NCI-H446 treated with DMSO at 0.1 percent for 48 hours (cell line): Measurements from ENCODE around the gene ACBD6.
"Not testable (repeated sequence)": the region's sequence is repeated elsewhere in the genome, so short reads cannot be mapped to it uniquely, and the experiment has no call there.

Experiments
- DNase-seq: peaks from one replicate; lab custom pipeline; 2025; lab: John Stamatoyannopoulos, UW

The ACBD6 gene, protein sequence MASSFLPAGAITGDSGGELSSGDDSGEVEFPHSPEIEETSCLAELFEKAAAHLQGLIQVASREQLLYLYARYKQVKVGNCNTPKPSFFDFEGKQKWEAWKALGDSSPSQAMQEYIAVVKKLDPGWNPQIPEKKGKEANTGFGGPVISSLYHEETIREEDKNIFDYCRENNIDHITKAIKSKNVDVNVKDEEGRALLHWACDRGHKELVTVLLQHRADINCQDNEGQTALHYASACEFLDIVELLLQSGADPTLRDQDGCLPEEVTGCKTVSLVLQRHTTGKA

DNA sequence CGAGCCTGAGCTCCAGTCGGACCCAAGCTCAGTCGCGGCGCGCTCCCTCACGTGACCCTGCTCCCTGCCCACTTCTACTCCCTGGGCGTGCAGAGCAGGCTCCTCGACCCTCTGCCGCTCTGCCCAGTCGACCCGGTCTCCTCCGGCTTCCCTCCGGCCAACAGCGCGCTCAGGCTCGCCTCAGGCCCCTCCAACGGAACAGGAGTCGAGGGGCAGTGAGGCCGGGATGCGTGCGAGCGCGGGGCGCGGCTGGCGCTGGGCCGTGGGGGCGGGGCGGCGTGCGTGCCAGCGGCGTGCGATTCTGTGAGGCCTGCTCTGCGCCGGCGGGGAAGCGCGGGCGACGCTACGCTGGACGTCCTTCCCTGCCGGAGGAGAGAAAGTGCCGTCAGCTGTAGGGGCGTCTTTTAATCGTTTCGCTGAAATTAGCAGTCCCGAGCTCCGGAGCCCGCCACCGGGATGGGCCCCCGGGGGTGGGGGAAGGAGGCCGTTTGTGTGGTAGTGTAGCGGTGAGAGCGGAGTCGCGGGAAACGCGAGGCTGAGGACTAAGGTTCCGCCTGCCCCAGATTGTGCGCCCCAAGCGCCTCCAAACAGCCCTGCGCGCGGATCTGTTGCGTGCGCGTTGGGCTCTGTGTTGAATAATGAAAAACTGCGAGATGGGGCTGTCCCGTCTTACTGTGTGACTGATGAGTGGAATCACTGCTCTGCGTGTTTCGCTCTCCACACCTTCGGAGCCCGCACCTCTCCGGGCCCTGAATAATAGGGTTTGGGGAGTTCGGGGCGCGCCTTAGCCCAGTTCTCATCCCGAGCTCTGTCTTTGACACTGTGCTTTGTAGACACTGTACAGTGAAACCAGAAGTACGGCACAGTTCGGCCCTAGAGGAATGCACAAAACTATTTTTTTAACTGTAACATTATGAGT lies at the start of gene ACBD6:
Gene ACBD6, minus strand, starts transcription at position 217 of the 919 bp plus-strand sequence. CDS start 311 bp downstream, outside the sequence.
- DNase-seq, result peak; percentile 79

DNA sequence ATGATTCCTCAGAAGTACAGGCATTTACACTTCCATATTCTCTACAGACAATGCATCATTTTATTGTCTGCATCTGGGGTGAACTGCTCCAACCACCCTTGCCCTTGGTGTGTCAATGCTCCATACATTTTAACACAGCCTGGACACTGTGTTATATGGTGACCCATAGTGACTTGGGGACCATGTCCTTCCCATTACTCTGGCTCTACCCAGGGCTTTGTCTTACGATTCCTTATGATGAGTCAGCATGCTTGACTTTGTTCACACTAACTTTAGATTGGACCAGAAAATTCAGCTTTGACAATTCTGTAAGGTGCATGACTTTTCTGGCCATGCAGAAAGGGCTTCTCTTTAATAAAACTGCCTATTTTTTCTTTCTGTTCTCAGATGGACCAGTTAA lies 49.6 kb upstream of the ACBD6 start:
- DNase-seq, result no peak

DNA sequence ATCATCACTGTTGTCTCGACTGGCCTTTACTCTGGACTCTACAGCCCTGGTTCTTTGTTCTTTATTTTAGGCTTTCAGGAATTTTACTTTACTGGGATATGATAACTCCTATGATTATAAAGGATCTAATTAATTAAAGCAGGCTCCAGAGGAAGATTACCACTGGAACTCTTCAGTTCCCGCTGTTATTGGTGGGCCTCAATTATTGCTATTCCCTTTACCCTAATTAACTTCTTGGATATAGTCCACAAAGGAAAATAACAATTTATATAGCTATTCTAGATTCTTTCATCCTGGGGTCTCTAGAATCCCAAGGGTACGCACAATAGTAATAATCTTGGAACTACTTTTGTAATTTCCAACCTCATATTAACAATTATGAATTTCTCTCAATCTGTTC lies 47.9 kb upstream of the ACBD6 start:
- DNase-seq, result no peak

DNA sequence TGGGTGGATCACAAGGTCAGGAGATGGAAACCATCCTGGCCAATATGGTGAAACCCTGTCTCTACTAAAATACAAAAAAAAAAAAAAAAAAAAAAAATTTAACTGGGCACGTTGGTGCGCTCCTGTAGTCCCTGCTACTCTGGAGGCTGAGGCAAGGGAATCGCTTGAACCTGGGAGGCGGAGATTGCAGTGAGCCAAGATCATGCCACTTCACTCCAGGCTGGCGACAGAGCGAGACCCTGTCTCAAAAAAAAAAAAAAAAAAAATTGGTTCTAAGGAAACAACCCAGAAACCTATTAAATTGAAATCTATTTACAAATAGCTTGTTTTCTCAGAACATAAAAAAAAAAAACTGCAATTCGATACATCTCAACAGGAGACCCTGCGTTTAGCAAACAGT lies 47.4 kb upstream of the ACBD6 start:
- DNase-seq, result not testable (repeated sequence)

DNA sequence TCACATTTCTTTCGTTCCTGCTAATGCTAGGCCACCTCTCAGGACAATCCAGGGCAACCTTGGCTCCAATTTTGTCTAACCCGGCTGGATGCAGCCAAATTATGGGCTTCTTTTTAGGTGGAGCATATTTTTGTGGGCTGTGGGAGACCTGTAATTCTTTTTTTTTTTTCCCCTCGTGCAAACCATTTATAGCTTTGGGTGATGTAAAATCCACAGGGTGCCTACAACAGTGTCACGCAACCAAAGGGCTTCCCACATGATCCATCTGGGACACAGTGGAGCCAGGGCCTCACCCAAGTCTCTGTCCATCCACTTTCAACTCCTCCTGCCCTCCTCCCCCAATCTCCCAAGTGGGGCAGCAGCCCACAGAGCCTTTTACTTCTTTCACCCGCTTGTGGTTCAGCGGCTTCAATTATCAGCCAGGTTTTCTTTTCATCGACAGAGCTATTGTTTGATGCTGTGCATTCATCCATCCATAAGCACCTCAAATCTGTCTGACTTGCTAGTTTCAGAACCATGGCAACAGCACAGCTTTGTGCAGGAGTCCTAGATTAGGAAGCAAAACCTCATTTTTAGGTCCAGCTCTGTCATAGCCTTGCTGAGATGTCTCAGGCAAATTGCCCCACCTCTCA lies 46.4 kb upstream of the ACBD6 start:
- DNase-seq, result no peak

DNA sequence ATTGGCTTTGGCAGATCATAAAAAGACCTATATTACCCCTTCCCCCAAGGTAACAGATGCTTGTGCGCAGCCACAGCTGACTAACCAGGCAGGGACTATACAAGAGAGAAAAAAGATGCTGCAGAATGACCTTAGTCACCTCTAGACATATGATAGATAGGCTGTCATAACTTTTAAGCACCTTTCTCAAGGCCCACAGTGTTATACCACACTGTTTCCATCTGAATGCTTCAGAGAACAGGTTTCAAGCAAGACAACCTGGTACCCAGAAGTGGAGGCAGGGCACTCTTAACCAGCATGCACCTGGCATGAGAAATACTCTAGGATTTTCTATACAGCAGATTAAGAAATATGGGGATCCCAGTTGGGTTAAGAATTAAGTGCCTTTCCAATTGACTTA lies 43.6 kb upstream of the ACBD6 start:
- no peak for DNase-seq

DNA sequence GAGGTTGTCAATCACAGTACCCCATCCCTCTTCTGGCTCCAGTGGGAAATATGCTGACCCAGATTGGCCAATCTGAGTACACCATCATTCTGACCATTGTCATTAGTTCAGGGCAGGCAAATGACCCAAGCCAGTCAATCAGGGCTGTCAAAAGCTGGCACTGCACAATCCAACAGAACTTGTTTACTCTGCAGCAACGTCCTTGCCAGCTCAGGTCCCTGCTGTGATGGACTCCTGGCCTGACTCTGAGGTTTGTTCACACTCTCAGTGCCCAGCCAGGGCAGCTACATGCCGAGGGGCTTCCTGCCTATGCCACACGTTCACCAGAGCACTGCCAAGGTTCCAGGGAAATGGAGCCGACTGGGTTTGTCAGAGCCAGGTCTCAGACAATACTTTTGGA lies 41.7 kb upstream of the ACBD6 start:
- peak; percentile 35 for DNase-seq

DNA sequence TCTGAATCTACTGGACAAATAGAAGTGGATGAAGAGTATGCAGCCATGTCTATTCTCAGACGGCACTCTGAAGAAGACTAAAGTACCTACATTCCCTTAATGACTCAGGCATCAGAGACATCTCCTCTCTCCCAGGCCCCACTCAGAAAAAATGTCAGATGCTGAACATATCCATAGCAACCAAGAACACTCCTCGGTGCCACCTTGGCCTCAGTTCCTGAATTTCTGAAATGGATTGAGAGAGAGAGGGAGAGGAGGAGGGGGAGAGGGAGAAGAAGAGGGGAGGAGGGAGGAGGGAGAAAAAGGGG lies 40.4 kb upstream of the ACBD6 start:
- peak; percentile 44 for DNase-seq

DNA sequence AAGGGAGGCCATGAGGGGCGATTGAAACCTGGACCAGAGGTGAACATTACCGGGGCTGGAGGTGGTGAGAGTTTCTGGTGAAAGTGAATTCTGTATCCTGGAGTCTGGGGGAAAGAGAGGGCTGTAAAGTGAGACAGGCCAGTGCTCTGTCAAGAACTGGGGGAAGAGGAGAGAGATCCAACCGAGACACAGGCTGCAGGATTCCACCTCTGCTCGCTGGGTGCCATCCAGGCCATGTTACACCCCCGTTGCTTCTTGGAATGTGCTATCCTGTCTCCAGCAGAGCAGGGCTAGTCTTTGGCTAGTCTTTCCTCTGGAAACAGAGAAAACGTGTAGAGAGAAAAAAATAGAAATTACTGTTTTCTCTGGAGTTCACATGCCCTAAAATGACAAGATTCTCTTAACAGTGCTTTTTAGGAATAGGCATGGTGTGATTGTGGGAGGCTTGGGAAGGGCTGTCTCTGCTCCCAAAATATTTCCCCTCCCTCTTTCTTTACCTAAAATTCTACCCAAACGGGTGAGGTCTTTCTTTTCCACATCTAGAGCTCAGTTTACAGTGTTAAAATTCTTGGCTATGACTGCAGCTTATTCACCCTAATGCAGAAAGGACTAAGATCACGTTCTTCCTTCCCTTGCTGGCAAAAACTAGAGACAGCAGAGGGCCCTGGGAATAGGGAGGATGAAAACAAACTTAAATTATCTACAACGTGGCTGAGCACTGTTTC lies 39.9 kb upstream of the ACBD6 start:
- peak; percentile 49 for DNase-seq

DNA sequence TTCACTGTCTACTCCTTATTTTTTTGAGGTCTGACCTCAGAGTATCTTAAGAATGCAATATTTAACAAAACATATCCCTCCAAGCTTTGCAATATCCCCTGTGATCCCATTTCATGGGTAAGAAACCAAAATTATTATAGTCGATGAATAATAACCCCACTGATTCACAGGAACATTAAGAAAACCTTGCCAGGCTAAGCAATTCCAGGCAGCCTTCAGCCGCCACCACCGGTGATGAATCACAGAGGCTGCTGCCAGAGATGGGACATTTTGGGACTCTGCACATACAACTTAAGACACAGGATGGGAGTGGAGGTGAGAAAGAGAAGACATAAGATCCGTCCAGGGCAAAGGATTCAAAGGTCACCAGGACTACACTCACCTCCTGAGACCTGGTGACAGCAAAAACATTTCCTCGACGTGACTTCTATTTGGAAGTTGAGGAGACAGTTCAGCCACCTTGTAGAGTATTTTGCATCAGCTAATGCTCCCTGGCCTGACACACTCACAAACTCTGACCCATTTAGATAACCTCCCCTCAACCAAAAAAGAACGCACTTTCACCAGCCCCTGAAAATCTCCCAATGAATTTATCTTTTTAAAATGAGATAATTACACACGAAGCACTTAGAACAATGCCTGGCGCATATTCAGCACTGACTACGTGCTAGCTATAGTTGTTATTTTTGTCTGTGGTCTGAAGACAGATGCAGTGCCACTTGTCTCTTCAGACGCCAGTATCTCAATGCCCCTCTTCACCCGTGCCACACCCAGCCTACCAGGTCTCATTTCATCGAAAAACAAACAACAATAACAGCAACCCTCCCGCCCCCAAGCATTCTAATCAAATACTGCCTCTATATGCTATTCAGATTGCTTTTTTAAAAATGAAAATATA lies 38.6 kb upstream of the ACBD6 start:
- DNase-seq, result no peak

DNA sequence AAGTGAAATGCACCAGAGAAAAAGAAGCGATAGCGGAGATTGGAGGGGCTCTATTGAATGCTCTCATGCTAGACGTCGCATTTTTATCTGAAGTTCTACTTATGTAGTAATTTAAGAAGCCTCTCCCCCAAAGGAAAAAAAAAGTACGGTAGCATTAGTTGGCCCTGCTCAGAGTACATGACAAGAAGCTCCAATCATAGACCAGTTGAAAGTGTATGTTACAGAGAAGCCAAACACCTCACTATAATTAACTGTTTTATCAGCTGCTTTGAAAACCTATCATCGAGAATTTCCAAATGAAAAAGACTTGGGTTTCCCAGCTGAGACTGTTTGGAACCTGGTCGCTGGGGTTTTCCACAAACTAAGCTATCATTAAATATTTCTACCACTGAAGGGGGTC lies 36.8 kb upstream of the ACBD6 start:
- DNase-seq, result no peak

DNA sequence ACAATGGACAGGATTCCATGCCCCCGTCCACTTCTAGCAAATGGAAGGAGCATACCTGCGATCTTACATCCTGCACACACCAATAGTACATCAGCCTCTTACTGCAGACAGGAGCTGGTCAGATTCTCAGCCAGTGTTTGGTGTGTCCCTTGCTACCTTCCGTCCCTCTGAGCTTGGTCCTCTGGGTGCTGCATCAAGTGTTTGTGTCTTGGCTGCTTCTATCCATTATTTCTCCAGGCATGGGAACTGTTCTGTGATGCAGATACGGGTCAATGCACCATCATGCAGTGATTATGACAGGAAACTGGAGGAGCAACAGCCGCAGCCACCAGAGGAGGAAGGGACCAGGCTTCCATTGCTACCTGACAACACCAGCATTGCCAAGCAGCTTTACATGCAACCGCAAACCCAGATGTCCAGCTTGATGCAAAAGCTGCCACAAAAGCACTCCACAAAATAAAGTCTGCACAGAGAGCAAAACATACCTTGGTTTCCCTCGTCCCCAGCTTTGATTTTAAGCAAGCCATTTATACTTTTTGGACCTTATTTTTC lies 34.5 kb upstream of the ACBD6 start:
- no peak for DNase-seq

DNA sequence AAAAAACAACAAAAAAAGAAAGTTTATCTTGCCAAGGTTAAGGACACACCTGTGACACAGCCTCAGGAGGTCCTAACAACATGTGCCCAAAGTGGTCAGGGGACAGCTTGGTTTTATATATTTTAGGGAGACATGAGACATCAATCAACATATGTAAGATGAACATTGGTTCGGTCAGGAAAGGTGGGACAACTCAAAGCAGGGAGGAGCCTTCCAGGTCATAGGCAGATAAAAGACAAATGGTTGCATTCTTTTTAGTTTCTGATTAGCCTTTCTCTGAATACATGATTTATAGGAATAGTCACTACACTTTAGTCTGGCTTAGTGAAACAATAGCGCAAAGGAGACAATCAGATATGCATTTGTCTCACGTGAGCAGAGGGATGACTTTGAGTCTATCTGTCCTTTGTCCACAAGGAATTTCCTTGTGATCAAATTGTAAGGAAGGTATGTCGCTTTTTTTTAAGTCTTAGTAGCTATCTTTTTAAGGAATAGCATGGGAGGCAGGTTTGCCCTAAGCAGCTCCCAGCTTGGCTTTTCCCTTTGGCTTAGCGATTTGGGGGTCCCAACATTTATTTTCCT lies 33.1 kb upstream of the ACBD6 start:
- DNase-seq, result no peak

DNA sequence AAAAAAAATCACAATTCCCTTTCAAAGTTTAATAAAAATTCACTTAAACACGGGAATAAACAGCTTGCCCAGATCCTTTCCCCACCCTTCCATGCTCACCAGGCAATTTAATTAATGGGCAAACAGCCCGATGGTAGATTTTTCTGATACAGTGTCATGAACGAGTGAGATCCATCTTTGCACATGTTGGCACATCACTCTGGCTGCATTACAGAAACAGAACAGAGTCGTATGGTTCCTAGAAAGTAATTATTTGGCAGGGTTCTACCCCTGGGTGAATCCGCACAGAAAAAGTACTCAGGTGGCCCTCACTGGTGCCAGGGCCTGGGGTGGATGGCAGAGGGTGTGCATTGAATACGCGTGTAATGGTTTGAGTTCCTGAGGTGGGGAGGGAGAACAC lies 31.8 kb upstream of the ACBD6 start:
- DNase-seq, result peak; percentile 94

DNA sequence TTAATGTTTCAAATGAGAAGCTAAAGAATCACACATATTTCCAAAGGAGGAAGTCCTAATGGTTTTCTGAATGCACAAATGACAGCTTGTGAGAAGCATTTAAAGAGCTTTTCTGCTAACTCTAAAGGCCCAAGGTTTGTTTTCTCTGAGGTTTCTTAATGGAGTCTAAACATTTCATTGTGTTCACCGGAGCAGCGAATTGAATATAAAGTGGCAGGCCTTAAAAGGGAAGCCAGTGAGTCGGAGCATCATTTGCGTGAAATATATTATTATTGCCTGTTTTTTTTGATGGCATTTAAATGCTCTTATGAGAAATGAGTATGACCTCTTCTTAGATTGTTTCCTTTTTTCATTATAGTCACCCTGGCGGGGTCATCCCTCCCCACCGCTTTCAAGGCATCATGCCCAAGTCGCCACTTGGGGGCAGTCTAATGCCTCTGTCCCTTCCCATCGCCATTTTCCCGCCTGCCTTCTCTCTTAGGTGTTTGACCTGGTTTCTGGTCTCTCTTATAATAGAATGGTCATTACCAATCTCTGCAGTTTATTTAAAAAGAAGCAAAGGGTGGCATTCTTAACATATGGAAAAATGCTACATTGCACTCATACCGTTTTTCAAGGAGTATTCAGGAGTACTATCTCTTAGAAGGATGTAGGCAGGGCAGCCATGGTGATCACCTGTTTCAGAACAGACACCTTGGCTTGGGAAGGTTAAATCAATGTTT lies 31.1 kb upstream of the ACBD6 start:
- peak; percentile 36 for DNase-seq

DNA sequence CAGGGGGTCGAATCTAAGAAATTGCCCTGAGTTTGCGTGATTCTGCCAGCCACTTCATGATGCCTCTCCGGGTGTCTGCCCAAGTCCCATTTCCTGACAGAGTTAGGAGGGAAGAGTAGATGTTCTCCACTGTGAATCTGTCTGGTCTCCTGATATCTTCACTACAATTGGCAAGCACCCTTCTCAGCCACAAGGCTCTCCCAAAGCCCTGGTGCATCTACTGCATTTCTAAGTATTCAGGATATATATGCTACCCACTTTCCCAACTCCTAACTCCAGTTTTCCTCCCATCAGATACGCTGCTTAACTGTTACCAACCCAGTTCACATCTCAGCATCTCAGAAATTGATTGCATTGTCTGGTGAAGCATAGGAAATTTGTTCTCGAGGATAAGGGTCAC lies 30.5 kb upstream of the ACBD6 start:
- DNase-seq, result no peak

DNA sequence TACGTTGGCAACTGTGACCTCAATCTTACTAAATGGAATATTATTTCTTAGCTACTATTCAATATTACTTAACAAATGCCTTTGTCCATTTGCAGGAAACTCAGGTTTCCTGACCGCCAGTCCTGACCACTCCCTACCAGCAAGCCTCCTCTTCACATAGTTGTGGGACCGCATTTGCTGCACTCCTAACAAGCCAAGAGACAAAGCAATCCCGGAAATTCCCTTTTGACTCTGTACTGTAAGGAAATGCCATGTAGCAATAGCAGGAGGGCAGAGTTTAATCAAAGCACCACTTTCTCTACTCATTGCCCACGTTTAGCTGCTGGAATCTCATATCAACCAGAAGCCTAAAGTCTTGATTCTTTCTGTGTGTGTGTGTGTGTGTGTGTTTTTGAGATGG lies 28.1 kb upstream of the ACBD6 start:
- DNase-seq, result no peak

DNA sequence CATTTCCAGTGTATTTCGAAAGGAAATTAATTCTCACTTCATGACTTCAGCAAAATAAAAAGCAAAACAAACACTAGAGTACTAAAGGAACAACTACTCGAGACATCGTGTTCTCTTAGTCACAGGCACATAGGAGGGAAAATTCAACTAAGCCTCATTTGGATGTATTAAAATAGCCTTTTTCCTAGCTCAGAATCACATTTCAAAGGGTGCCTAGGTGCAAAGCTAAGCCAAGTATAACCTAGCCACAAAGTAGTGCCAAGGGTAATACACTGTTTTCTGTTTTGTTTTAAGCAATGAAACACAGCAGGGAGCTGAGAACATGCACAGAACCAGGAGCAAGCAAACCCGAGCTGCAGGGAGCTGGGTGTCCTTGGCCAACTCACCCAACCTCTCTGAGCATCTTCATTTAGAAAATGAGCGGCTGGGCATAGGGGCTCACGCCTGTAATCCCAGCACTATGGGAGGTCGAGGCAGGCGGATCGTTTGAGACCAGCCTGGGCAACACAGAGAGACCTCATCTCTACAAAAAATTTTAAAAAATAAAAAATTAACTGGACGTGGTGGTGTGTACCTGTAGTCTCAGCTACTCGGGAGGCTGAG lies 26.6 kb upstream of the ACBD6 start:
- DNase-seq, result no peak

DNA sequence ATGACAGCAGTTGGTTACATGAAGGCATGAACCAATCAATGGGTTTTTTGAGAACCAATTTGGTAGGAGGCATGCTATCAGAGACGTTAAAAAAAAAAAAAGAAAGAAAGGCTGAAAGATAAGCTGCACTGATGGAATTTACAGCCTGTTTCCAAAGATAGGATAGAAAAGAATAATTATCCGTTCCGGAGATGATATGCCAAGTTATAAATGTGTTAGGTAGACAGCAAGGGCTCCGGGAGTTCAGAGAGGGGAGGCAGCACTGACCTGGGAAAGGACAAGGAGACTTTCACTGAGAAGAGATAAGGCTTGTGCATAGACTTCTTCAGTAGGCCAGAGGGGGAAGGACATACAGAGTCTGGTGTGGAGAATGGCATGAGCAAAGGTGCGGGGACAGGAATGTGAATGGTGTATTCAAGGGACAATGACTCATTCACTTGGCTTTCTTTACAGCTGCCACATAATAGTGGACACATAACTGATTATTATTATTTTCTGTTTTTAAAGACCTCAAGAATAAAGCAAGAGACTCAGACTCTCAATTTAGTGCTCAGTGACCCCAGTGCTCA lies 24.8 kb upstream of the ACBD6 start:
- no peak for DNase-seq
